ENCODE data around the gene ST14.

DNA sequence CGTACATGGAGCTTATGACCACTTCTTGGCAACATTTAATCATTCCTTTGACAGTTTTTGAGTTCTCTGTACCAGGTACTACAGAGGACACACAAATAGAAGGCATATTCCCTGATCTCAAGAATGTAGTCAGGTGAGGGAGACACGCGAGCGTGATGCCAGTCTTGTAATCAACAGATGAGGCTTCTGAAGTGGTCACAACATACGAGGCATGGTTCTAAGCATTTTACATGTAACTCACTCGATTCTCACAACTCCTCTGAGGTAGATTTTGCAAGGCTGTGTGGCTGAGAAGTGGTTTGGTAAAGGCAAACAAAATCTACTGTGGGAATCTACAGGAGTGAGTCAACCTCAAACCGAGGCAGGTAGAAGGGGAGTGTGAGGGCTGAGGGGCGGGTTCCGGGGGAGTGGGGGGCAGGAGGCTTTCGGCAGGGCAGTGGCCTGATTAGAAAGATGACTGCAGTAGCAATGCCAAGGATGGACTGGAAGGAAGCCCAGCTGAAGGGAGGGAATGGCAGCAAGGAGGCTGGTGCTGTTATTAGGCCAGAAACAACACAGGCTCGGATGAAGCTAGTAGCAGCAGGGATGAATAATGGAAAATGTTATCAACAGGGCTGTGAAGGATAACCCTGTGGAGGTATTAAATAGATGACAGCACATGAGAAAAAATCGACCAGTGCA lies 63.8 kb downstream of the ST14 start:
- TF ChIP-seq CTCF (IDR thresholded peaks at IDR 0.05) (no peak), EZH2 (IDR thresholded peaks at IDR 0.05) (no peak)
